Measurements from ENCODE around the gene PLK2.
A peak's percentile ranks its signal among the peaks of the same experiment; 100 is the strongest.

The PLK2 gene

GRCh38 chr5:58477760-58478376 is 18.0 kb upstream of the PLK2 start:
- no peak for DNase-seq

GRCh38 chr5:58475404-58475803 is 15.5 kb upstream of the PLK2 start:
- DNase-seq = no peak

GRCh38 chr5:58469896-58470295 is 10.0 kb upstream of the PLK2 start:
- DNase-seq = peak in 1 of 2 donors; percentile 61

GRCh38 chr5:58466939-58467338 is 7.1 kb upstream of the PLK2 start:
- DNase-seq = peak; percentile 3 to 89

GRCh38 chr5:58462623-58463230 is 2.8 kb upstream of the PLK2 start:
- peak in 1 of 2 donors; percentile 33 for DNase-seq

- DNase-seq = no peak
Observed at GRCh38 chr5:58462154-58462553, 2.3 kb upstream of the PLK2 start.

GRCh38 chr5:58460732-58461286 is 923 bp upstream of the PLK2 start:
- peak; percentile 77 to 94 for DNase-seq

GRCh38 chr5:58459146-58460001 is 512 bp downstream of the PLK2 start:
- DNase-seq = peak in 1 of 2 donors; percentile 55

- no peak for DNase-seq
Observed at GRCh38 chr5:58458743-58459145, 1.1 kb downstream of the PLK2 start.

GRCh38 chr5:58458141-58458742 is 1.6 kb downstream of the PLK2 start:
- DNase-seq = no peak

- no peak for DNase-seq
Observed at GRCh38 chr5:58457050-58457449, 2.8 kb downstream of the PLK2 start.

GRCh38 chr5:58456486-58456885 is 3.4 kb downstream of the PLK2 start:
- DNase-seq = no peak

- no peak for DNase-seq
Observed at GRCh38 chr5:58456026-58456425, 3.9 kb downstream of the PLK2 start.

GRCh38 chr5:58455480-58455879 is 4.4 kb downstream of the PLK2 start:
- no peak for DNase-seq

- no peak for DNase-seq
Observed at GRCh38 chr5:58455066-58455465, 4.8 kb downstream of the PLK2 start.

GRCh38 chr5:58454025-58454424 is 5.9 kb downstream of the PLK2 start:
- no peak for DNase-seq

- DNase-seq = no peak
Observed at GRCh38 chr5:58453306-58453705, 6.6 kb downstream of the PLK2 start.

GRCh38 chr5:58452566-58453258 is 7.2 kb downstream of the PLK2 start:
- DNase-seq = no peak

GRCh38 chr5:58451732-58452565 is 7.9 kb downstream of the PLK2 start:
- DNase-seq = no peak

- DNase-seq = no peak
Observed at GRCh38 chr5:58450811-58451629, 8.9 kb downstream of the PLK2 start.

- DNase-seq = no peak
Observed at GRCh38 chr5:58450018-58450417, 9.9 kb downstream of the PLK2 start.
